ENCODE results near the gene CCDC40. TPM values are rescaled to one million over a fixed set of nuclear protein-coding genes. Genes with fewer than 3 reads are reported as not detected.

CCDC40 gene
- total RNA-seq, 2 donors from 2014 or later, result 3.4 to 4.5 TPM

DNA sequence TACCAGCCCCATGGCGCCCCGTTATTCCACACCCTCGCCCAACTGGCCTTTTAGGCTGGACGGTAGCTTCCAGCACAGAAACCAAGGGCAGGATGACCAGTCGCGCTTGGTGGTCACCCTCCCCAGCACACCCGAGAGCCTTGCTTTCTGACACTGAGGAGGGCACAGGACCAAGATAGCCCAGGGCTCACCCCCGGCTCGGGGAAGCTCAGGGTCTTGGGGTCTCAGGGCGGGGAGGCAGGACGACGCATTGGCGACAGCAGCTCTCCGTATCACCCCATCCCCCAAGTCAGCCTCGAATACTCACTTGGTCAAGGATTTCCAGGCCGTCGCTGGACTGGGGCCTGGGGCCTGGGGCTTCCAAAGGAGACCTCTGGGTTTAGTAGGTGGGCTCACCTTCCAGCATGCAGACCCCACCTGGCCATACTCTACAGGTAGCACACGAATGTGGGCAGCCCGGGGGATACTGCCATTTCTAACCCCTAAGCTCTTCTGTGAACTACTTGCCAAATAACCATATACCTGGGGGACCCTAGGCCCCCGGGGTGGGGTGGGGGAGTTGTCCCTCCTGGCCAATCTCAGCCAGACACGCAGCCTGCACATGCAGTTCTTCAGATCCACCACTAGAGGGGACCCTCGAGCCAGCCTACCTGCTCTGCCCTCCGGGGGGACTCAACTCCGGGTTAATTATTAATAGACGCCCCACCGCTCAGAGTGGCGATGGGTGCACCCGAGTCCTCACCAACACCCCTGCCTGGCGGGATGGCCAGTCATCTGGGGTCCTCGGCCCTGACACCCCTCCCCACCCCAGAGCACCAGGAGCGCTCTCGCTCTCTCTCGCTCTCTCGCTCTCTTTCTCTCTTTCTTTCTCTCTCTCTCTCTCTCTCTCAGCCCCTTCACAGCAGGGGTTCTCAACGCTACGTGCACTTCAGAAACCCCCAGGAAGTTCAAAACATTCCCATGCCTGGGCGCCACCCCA lies 30.8 kb upstream of the CCDC40 start:
- peaks cover 14% of the 10 kb centered on the region for H3K4me1 Mint-ChIP-seq
- H3K27ac Mint-ChIP-seq, result peak overlapping the region; percentile 90
- ATAC-seq (peak; percentile 75), DNase-seq (peak; percentile 39 to 45 (median 43))
- no peaks in the 10 kb centered on the region for H3K36me3 Mint-ChIP-seq (ENCODE audit: low read depth)
- no peak overlapping the region for H3K4me3 Mint-ChIP-seq
- no peaks in the 10 kb centered on the region for H3K27me3 Mint-ChIP-seq
- no peaks in the 10 kb centered on the region for H3K9me3 ChIP-seq (ENCODE audit: control insufficient read depth, low read length, poor library complexity, severe bottlenecking)

DNA sequence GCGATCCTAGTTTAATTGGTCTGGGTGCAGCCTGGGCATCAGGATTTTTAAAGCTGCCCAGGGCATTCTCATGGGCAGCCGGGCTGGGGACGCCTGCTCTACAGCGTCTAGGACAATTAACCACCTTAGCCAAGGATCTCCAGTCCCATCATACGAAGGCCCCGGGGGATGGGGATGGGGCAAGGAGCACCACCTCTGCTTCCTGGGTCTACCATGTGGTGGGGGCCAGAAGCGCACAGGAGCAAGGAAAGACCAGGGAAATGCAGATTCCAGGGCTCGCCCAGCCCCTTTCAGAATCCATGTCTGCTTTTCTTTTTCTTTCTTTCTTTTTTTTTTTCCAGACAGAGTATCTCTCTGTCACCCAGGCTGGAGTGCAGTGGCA lies 30.1 kb upstream of the CCDC40 start:
- H3K27me3 Mint-ChIP-seq, result no peaks in the 10 kb centered on the region
- H3K4me3 Mint-ChIP-seq, result no peak overlapping the region
- peaks cover 14% of the 10 kb centered on the region for H3K4me1 Mint-ChIP-seq
- no peak for ATAC-seq
- H3K36me3 Mint-ChIP-seq (ENCODE audit: low read depth), result no peaks in the 10 kb centered on the region
- DNase-seq, result no peak
- H3K27ac Mint-ChIP-seq, result peak overlapping the region; percentile 90
- no peaks in the 10 kb centered on the region for H3K9me3 ChIP-seq (ENCODE audit: control insufficient read depth, low read length, poor library complexity, severe bottlenecking)

DNA sequence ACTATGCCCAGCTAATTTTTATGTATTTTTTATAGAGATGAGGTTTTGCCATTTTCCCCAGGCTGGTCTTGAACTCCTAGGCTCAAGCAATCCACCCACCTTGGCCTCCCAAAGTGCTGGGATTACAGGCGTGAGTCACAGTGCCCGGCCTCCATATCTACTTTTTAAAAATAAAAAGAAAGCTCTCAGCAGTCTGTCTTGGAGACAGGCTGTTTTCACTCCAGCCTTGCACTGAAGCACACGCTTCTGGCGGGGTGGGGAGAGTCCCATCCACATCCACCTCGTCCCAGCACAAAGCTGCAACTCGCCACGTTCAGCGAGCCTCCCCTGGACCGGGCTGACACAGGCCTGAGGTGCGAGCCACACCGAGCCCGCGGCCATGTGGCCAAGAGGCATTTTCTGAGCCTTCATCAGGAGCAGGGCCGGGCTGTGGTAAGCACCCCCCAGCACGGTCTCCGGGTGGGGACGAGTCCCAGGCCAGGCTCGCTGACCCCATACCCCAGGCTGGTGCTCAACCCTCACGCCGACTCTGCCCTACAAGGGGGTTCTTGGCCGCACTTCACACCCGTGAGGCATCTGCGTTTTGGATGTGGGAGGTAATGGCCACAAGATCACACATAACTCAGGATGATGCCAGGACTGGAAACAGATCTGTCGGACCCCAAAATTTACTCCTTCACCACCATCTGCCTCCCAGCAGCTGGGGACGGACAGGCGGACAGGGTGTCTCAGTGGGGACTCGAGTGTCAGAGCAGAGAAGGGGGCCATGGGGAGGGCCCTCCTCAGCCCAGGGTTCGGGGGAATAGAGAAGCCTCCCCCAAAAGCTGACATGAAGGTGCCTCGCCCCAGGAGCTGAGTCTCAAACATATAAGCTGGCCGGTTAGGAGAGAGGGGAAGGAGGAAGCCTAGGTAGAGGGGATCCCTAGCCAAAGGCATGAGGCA lies 29.4 kb upstream of the CCDC40 start:
- H3K9me3 ChIP-seq (ENCODE audit: control insufficient read depth, low read length, poor library complexity, severe bottlenecking), result no peaks in the 10 kb centered on the region
- DNase-seq (no peak), ATAC-seq (no peak)
- Mint-ChIP-seq H3K36me3 (ENCODE audit: low read depth) (no peaks in the 10 kb centered on the region), H3K4me1 (peaks cover 14% of the 10 kb centered on the region), H3K27me3 (no peaks in the 10 kb centered on the region), H3K27ac (peak overlapping the region; percentile 90), H3K4me3 (peak overlapping the region; percentile 58)

- no peaks in the 10 kb centered on the region for H3K27me3 Mint-ChIP-seq
- H3K4me3 Mint-ChIP-seq, result no peak overlapping the region
- ATAC-seq (no peak), DNase-seq (no peak)
- no peak overlapping the region for H3K27ac Mint-ChIP-seq
- H3K4me1 Mint-ChIP-seq, result peaks cover 14% of the 10 kb centered on the region
- no peaks in the 10 kb centered on the region for H3K9me3 ChIP-seq (ENCODE audit: control insufficient read depth, low read length, poor library complexity, severe bottlenecking)
- H3K36me3 Mint-ChIP-seq (ENCODE audit: low read depth), result no peaks in the 10 kb centered on the region
Observed at GRCh38 chr17:80007939-80008338, 28.5 kb upstream of the CCDC40 start.

GRCh38 chr17:80008383-80008840 lies 28.0 kb upstream of the CCDC40 start:
- no peaks in the 10 kb centered on the region for H3K9me3 ChIP-seq (ENCODE audit: control insufficient read depth, low read length, poor library complexity, severe bottlenecking)
- H3K27me3 Mint-ChIP-seq, result no peaks in the 10 kb centered on the region
- H3K4me1 Mint-ChIP-seq, result peaks cover 14% of the 10 kb centered on the region
- ATAC-seq, result peak; percentile 90
- DNase-seq, result peak; percentile 56 to 68 (median 57)
- H3K36me3 Mint-ChIP-seq (ENCODE audit: low read depth), result no peaks in the 10 kb centered on the region
- H3K4me3 Mint-ChIP-seq, result no peak overlapping the region
- H3K27ac Mint-ChIP-seq, result no peak overlapping the region

DNA sequence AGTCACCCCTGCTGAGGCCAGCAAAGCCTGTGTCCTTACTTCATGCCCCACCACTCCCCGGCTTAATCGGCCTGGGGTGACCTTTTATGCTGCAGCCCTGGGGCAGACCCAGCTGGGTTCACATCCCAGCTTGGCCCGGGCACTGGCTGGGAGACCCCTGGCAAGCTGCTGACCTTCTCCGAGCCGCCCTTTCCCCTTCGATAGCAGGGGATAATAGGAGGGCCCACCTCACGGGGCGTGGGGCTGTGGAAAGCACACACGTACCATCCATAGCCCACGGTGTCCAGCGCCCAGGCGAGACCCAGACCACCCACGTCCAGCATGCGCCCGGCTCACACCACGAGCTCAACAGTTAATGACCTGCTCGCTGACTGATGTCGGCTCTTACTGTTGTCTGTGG lies 27.6 kb upstream of the CCDC40 start:
- no peak for ATAC-seq
- H3K27me3 Mint-ChIP-seq, result no peaks in the 10 kb centered on the region
- DNase-seq, result no peak
- no peaks in the 10 kb centered on the region for H3K9me3 ChIP-seq (ENCODE audit: control insufficient read depth, low read length, poor library complexity, severe bottlenecking)
- H3K4me3 Mint-ChIP-seq, result no peak overlapping the region
- no peaks in the 10 kb centered on the region for H3K36me3 Mint-ChIP-seq (ENCODE audit: low read depth)
- H3K27ac Mint-ChIP-seq, result no peak overlapping the region
- peaks cover 14% of the 10 kb centered on the region for H3K4me1 Mint-ChIP-seq

GRCh38 chr17:80009391-80010282 lies 26.8 kb upstream of the CCDC40 start:
- no peak overlapping the region for H3K4me3 Mint-ChIP-seq
- DNase-seq, result no peak
- ATAC-seq, result no peak
- H3K27ac Mint-ChIP-seq, result no peak overlapping the region
- no peaks in the 10 kb centered on the region for H3K27me3 Mint-ChIP-seq
- no peaks in the 10 kb centered on the region for H3K9me3 ChIP-seq (ENCODE audit: control insufficient read depth, low read length, poor library complexity, severe bottlenecking)
- H3K4me1 Mint-ChIP-seq, result peaks cover 14% of the 10 kb centered on the region
- no peaks in the 10 kb centered on the region for H3K36me3 Mint-ChIP-seq (ENCODE audit: low read depth)

DNA sequence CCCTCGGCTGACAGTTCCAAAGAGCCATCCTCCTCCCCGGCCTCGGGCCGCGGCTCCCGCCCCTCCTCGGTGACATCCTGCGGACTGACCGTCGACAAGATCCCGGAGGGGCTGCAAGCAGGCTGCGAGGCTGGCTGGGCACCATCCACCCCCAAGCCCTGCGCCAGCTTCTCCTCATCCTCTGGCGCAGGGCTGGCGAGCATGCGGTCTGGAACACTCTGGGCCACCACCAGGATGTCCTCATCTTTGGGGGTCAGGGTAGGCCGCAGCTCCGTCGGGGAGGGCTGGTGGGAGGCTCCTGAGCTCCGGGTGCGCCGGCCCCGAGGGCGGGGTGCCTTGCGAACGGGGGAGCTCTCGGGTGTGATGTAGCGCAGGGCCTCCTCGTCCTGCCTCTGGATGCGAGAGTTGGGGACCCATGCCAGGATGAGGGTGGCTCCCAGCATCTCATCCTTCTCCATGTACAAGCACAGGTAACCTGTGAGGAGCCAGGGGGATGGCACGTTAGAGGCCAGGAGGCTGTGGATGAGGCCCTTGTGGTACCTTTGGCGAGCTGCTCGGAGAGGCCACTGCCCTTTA lies 26.1 kb upstream of the CCDC40 start:
- H3K9me3 ChIP-seq (ENCODE audit: control insufficient read depth, low read length, poor library complexity, severe bottlenecking), result no peaks in the 10 kb centered on the region
- no peak for DNase-seq
- Mint-ChIP-seq H3K36me3 (ENCODE audit: low read depth) (no peaks in the 10 kb centered on the region), H3K27ac (no peak overlapping the region), H3K27me3 (no peaks in the 10 kb centered on the region), H3K4me3 (no peak overlapping the region), H3K4me1 (peaks cover 10% of the 10 kb centered on the region)
- no peak for ATAC-seq

DNA sequence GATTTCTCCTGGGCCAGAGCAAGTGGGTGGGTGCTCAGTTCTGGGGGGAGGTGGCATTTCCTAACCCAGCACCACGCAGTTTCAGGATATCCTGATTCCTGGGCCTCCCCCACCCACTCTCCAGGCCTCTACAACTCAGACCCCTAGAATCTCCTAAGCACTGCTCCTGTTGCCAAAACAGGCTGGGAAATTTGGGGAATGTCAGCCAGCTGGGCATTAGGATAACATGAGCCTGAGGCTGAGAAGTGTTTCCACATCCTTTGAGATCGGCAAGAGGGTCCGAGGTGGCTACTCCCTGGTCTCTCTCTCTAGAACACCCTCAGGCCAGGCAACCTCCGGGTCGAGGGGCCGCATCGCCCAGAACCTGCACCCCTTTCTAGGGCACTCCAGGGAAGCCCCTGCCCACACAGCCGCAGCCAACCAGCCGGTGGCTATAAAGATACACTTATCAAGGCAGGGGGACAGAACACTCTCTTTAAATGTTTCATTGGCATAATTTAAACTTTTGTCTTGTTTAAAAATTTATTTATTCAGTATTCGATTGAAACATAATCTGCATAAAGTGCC lies 24.4 kb upstream of the CCDC40 start:
- H3K36me3 Mint-ChIP-seq (ENCODE audit: low read depth), result no peaks in the 10 kb centered on the region
- H3K4me3 Mint-ChIP-seq, result no peak overlapping the region
- H3K27me3 Mint-ChIP-seq, result no peaks in the 10 kb centered on the region
- H3K27ac Mint-ChIP-seq, result no peak overlapping the region
- no peak for ATAC-seq
- H3K9me3 ChIP-seq (ENCODE audit: control insufficient read depth, low read length, poor library complexity, severe bottlenecking), result no peaks in the 10 kb centered on the region
- DNase-seq, result no peak
- peaks cover 4% of the 10 kb centered on the region for H3K4me1 Mint-ChIP-seq

DNA sequence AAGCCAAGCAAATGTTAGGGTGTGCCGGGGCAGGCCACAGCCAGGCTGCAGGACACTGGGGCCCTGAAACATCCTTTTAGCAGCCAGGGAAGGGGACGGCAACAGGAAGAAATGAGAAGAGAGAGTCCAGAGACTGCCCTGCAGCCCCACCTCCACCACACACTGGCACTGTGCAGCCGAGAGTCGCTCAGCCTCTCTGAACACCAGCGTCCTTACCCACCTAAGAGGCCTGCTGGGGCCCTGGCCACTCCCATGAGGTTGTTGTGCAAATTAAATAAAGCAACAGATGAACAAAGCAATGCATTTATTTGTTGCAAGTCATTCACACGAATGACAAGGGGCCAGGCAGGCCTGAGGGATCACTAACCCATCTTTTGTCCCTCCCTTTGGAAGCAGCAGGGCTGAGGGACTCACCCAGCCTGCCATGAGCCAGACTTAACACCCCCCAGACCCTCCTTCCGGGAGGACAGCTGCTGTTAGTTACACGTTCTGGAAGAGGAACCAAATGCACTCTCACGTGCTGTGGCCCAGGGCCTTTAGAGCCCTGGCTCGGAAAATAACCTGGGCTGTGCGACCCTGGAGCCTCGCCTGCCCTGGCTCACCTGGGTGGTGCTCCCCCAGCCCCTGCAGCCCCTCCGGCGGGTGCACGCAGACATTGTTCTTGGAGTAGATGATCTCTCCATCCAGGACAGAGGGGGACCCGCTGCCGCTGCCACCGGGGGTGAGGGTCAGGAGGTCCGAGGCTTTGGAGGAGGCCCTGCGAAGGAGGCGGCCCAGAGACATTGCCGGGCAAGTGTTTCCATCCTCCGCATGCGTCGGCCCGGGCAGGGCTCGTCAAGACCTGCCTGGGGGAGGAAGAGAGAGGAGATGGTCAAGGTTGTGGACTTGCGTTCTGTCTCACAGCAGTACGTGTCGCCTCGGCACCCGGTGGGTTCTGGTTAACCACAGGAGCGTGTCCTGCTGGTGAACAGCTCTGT lies 23.4 kb upstream of the CCDC40 start:
- H3K27ac Mint-ChIP-seq, result no peak overlapping the region
- H3K4me3 Mint-ChIP-seq, result no peak overlapping the region
- no peak for ATAC-seq
- H3K27me3 Mint-ChIP-seq, result no peaks in the 10 kb centered on the region
- H3K4me1 Mint-ChIP-seq, result peaks cover 4% of the 10 kb centered on the region
- DNase-seq, result no peak
- no peaks in the 10 kb centered on the region for H3K36me3 Mint-ChIP-seq (ENCODE audit: low read depth)
- H3K9me3 ChIP-seq (ENCODE audit: control insufficient read depth, low read length, poor library complexity, severe bottlenecking), result no peaks in the 10 kb centered on the region

DNA sequence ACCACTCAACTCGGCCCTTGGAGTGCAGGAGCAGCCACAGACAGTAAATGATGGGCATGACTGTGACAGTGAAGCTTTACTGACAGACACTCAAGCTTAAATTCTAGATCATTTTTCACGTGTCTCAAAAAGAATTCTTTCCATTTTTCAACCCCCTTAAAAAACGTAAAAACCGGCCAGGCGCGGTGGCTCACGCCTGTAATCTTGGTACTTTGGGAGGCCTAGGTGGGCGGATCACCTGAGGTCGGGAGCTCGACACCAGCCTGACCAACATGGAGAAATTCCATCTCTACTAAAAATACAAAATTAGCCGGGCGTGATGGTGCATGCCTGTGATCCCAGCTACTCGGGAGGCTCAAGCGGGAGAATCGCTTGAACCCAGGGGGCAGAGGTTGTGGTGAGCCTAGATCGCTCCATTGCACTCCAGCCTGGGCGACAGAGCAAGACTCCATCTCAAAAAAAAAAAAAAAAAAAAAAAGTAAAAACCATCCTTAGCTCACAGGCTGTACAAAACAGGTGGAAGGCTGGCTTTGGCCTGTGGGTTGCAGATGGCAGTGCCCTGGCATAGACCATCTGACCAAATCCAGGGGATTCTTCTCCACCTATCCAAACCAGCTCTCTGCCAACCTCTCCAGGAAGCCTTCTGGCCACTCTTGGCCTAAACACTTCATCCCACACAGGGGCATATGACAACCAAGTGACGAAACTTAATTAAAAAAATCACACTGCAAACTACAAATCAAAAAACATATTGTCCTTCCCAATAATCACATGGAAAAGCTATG lies 19.0 kb upstream of the CCDC40 start:
- ATAC-seq, result no peak
- H3K36me3 Mint-ChIP-seq (ENCODE audit: low read depth), result peaks cover 3% of the 10 kb centered on the region
- DNase-seq, result no peak
- peaks cover 3% of the 10 kb centered on the region for H3K4me1 Mint-ChIP-seq
- H3K4me3 Mint-ChIP-seq, result no peak overlapping the region
- no peaks in the 10 kb centered on the region for H3K27me3 Mint-ChIP-seq
- peak overlapping the region; percentile 19 for H3K27ac Mint-ChIP-seq
- H3K9me3 ChIP-seq (ENCODE audit: control insufficient read depth, low read length, poor library complexity, severe bottlenecking), result no peaks in the 10 kb centered on the region

Measured in T-helper 17 cell (primary cell).